NCI-H2081 (cell line): ENCODE measurements around the gene PNPLA2.

Source experiments
- DNase-seq, 2 experiments: peaks; one replicate each; lab custom pipeline; 2025; lab: John Stamatoyannopoulos, UW

Gene PNPLA2

GRCh38 chr11:830295-831117 lies 11.8 kb downstream of the PNPLA2 start:
- peak; percentile 75 to 76 for DNase-seq

DNA sequence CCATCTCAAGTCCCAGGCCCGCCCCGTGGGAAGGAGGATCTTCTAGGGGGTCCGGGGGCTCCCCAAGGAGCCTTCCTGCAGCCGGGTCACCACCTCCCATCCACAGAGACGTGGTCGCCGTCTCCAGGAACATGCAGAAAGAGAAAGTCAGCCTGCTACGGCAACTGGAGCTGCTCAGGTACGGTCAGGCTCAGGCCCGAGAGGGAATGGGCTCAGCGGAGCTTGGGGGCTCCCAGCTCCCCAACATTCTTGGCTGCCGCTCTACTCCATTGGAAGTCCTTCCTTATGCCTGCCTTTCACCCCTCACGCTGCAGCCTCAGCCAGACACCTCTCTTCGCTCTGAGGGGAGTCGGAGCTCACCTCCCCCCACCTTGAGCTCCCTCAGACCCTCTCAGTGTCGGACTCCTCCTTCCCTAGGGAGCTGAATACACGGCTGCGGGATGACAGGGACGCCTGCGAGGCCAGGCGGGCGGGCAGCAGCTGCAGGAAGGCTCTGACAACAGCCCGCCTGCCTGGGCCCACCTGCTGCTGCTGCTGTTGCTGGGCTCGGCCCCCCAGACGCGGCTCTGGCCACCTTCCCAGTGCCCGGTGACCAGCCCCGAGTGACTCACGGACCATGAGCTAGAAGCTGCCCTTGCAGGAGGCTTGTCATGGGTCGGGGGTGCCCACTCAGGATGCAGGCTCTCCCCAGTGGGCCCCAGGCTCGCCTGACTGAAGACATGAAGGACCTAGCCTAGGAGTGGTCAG lies 12.6 kb downstream of the PNPLA2 start:
- no peak for DNase-seq

- no peak for DNase-seq
Observed at GRCh38 chr11:831961-832528, 13.3 kb downstream of the PNPLA2 start.

DNA sequence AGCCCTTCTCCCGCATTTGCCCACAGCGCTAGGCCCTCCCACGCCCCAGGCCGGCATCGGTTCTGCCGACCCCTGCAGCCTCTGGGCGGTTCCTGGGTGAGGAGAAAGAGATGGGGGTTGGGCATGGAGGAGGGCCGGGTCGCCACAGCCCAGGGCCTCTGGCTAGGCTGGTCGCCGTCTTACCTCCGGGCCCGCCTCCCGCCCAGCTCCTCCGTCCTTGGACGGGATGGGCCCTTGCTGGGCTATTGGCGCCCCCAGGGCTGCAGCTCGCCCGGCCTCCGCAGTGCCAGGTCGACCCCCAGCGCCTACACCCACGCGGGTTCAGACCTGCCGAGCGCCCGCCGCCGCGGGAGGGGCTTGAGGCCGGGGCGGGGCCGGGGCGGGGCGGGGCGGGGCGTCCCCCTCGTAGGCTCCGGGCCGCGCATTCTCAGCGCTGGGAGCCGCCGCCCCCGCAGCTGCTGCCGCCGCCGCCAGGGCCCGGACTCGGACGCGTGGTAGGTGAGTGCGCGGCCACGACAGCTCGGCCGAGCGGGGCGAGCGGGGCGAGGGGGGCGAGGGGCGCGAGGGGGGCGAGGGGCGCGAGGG lies 13.9 kb downstream of the PNPLA2 start, which contains the start of gene CD151:
CD151 (plus strand) TSS at position 424 of the 585 bp plus-strand sequence. CDS start 3,118 bp downstream, outside the sequence.
- DNase-seq, result peak; percentile 36 to 47

DNA sequence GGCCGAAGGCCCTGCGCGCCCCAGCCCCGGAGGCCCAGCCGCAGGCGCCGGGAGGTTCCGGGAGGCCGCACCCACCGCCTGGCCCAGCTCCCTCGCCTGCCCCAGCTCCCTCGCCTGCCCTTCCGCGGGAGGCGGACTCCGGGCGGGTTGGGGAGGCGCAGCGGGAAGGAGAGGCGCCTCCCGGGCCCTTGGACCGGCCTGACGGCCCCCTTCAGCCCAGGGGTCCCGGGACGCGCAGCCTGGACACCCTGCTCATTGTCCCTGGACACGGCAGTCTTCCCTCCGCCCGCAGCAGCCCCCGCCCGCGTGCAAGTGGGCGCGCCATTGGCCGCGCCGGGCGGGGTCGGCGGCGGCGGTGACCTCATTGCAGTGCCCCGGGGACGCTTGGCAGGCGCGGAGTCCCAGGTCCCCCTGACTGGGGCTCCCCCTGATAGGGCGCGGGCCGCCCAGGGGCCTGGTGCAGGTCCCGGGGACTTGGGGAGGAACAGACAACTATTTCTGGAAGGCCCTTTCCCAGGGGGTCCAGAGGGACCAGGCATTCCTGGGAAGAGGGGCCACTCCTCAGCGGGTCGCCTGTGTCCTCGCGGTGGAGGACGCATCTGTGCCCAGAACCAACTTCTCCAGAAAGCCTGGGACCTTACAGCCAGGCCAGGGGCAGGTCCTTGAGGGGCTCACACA lies 14.5 kb downstream of the PNPLA2 start:
- no peak for DNase-seq

GRCh38 chr11:833849-834311 lies 15.2 kb downstream of the PNPLA2 start:
- DNase-seq, result no peak

DNA sequence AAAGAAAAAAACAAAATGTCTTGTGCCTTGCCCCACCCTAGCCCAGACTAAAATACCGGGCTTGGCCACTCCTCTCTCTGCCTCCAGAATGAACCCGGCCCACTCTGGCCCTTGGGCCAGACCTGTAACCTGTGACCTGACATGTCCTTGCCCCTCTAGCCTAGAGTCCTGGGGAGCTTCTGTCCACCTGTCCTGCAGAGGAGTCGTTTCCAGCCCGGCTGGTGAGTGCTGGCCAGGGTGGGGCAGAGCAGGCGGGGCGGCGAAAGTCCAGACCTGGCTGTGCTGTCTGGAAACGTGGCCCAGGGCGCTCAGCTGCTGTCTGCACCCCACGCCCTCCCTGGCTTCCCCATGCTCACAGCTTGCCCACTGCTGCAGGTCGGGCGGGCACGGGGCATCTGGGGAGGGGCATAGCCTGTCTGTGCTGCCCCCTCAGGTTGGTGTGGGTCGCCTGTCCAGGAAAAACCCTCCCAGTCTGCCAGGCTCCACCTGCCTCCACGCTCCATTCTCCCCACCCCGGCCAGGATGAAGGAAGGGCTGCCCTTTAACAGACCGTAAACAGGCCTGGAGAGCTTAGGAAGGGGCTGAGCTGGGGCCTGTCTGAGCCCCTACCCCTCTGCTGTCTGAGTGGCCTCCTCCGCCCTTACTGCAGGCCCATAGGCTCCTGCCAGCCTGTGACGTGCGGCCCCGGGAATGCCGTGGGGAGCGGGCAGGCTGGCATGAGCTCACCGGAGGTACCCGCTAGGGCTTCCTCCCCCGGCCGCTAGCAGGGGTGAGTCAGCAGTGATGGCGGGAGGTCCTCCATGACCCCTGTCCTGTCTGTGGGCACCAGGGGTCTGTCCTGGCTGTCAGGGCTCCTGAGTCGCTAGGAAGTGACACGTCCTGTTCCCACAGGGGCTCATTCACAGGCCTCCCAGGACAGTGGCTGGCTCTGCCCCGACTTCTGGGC lies 15.9 kb downstream of the PNPLA2 start:
- no peak for DNase-seq

DNA sequence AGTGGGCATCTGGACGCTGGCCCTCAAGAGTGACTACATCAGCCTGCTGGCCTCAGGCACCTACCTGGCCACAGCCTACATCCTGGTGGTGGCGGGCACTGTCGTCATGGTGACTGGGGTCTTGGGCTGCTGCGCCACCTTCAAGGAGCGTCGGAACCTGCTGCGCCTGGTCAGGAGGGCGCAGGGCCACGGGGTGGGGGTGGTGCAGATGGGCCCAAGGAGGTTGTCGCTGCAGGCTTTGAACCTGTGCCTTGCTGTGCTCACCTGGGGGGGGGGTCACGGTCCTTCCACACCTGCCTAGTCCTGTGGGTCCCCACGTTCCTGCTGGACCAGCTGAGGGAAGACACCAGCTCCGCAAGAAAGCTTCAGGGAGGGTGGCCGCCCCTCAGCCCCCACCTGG lies 17.6 kb downstream of the PNPLA2 start:
- DNase-seq, result no peak

DNA sequence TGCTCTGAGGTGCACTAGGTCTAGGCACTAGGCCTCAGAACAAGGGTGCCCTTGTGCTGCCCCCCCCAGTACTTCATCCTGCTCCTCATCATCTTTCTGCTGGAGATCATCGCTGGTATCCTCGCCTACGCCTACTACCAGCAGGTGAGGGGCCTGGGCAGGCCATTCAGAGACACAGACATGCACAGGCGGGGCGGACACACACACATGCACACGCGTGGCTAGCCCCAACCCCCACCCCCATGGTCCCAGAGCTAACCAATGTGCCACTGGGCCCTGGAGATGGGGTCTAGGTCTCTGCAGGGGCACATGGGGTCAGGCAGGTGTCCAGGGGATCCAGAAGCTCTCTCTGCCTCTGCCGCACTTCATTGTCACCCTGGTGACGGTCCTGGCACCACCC lies 18.0 kb downstream of the PNPLA2 start:
- no peak for DNase-seq

GRCh38 chr11:837189-837989 lies 18.7 kb downstream of the PNPLA2 start:
- DNase-seq, result no peak

DNA sequence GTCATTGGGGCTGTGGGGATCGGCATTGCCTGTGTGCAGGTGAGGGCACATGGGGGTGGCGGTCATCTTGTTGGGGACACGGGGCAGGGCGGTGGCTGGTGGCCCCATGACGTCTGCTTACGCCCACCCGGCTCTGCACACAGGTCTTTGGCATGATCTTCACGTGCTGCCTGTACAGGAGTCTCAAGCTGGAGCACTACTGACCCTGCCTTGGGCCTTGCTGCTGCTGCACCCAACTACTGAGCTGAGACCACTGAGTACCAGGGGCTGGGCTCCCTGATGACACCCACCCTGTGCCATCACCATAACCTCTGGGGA lies 19.2 kb downstream of the PNPLA2 start:
- DNase-seq, result no peak

DNA sequence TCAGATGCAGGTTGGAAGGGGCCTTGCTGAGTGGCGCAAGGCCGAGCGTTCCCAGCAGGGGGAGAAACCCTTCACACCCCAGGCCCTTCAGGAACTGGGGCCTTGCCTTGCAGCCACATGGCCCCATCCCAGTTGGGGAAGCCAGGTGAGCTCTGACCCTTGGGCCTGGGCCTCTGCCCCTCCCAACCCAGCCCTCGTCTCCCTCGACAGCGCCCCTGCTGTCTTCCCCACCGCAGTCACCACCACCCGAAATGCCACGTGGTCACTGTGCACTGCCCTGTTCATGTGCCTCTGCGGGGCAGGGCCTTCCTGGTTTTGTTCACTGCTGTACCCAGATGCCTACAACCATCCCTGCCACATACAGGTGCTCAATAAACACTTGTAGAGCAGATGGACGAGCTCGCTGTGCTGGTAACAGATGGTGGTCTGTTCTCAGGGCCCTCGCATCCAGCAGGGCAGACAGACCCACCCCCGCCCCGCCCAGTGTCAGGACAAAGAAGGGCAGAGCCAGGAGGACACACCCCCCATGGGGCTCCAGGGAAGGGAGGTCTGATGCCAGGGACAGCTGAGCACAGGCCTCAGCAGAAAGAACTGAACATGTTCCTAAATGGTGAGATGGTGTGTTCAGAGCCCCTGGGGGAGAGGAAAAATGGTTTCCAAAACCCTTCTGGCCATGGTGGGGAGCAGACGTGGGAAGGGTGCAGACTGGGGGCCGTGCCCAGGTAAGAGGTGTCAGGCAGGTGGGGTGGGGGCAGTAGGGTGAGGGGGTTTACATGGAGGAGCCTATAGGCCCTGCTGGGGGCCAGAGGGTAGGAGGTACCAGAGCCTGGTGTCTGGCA lies 19.9 kb downstream of the PNPLA2 start:
- DNase-seq, result no peak

DNA sequence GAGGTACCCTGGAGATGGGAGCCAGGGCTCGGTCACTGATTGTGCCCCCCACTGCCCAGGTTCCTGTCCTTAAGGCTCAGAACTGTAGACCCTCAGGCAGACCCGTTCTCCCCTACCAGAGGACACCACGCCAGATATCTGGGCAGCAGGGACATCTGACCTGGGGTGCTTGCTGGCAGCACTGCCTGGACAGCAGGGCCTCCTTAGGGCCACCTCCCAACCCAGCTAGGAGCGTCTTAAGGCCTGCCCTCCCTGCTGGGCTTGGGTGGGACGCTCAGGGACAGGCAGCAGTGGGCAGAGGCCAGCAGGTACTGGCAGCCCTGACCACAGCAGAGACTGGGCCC lies 20.5 kb downstream of the PNPLA2 start:
- no peak for DNase-seq

DNA sequence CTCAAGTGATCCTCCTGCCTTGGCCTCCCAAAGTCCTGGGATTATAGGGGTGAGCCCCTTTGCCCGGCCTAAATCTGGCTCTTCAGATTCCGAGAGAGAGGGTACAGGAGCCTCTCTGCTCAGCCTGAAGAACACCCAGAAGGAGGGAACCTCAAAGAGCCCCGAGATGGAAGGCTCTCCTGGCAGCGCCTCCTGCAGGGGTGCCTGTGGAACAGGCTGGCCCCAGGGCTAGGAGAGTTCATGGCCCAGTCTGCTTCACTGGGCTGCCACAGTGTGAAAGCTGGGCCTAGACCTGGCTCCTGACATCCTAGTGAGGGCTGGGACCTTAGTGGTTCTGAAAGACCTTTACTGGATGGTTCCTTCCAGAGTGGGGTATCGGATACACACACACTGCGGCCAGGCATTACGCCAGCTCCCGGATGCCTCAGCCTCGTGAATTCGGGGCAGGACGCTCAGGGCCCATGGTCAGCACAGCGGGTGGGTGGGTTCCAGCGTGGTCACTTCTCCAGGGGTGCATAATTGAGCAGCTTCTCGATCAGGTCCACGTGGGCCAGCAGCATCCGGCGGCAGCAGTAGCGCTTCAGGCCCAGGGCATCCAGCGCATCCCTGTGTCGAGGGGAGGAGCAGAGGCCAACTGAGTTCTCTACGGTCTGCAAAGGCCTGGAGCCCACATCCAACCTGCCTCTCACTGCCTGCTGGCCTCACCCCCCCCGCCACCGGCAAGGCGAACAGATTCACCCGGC lies 21.3 kb downstream of the PNPLA2 start:
- no peak for DNase-seq

- DNase-seq, result no peak
Observed at GRCh38 chr11:841981-842369, 23.3 kb downstream of the PNPLA2 start.

GRCh38 chr11:842370-843002 lies 23.8 kb downstream of the PNPLA2 start, which contains the start of the genes POLR2L and TSPAN4:
TSS of gene POLR2L (minus strand) at chr11:842529. CDS start at chr11:842508, 21 bp downstream.
TSS of gene TSPAN4 (plus strand) at chr11:842852. CDS start at chr11:850305, 7,453 bp downstream.
- peak; percentile 79 to 84 for DNase-seq

DNA sequence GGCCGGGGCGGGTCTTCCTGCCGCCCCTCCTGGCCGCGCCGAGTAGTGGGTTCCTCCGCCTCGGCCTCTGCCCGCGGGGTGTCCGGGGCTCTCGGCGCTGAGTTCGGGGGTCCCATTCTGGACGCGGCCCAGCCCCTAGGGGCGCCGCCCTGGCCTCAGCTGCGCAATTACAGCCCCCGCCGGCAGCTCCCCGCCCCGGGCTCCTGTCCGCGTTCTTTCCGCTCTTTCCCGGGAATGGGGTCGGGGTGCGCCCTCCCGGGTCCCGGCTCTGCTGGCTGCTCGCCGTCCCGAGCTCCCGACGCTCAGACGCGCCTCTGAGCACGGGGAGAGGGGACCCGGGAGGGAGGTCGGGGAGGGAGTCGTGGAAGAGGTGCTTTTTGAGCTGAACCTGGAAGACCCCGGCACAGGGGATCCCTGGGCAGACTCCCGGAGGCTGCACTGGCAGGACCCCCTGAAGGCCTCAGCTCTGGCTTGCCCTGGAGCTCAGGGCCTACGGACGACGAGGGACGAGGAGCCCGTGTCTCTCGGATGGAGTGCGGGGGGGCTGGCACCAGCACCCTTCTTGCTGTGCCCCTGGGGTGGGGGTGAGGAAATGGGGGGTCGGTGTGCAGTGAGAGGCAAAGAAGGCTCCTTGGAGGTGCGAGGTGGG lies 24.5 kb downstream of the PNPLA2 start:
- no peak for DNase-seq
